Upper lobe of left lung (tissue), 6 donors: ENCODE data around the gene CLCA2. TPM values are rescaled to one million over a fixed set of nuclear protein-coding genes. Genes with fewer than 3 reads are reported as not detected.

Experiments
- ATAC-seq, 2 donors: fragments of 200-7000 bp; cut with Tn5 transposase; one replicate each; pipeline ENCODE4 v1.9.1; 2022; ENCODE audit warnings: mild to moderate bottlenecking in 2 of 2, moderate library complexity in 2 of 2; ENCODE audit not compliant: low FRiP score in 2 of 2
- DNase-seq, 2 donors: peaks; one replicate each; pipeline ENCODE4 v3.0.0-alpha.2; 2019 to 2020
- H3K27ac ChIP-seq, 4 donors: fragments of 200-600 bp; sonication (generic); one replicate each; pipeline ENCODE4 v1.5.1; 2016 to 2019
- H3K27me3 ChIP-seq, 4 donors: fragments of 200-600 bp; sonication (generic); one replicate each; pipeline ENCODE4 v1.5.1; 2017 to 2019
- H3K36me3 ChIP-seq, 4 donors: fragments of 200-600 bp; sonication (generic); one replicate each; pipeline ENCODE4 v1.5.1; 2016 to 2019
- H3K4me1 ChIP-seq, 4 donors: fragments of 200-600 bp; sonication (generic); one replicate each; pipeline ENCODE4 v1.5.1; 2018 to 2019
- H3K4me3 ChIP-seq, 4 donors: fragments of 200-600 bp; sonication (generic); one replicate each; pipeline ENCODE4 v1.5.1; 2017 to 2019; ENCODE audit warnings: mild to moderate bottlenecking in 2 of 4, moderate library complexity in 1 of 4
- H3K9me3 ChIP-seq, 4 donors: fragments of 200-600 bp; sonication (generic); one replicate each; pipeline ENCODE4 v1.5.1; 2018 to 2019
- EP300 ChIP-seq, 4 donors: sonication (generic); formaldehyde crosslinking; IDR thresholded peaks; one replicate each; pipeline ENCODE4 v1.5.1; 2017; ENCODE audit warnings: antibody characterized with exemption in 4 of 4, control low read depth in 2 of 4
- POLR2A ChIP-seq, 4 donors: fragments of 450-650 bp; IDR thresholded peaks; one replicate each; pipeline ENCODE4 v1.5.1; 2016 to 2017; ENCODE audit warnings: antibody characterized with exemption in 4 of 4, mild to moderate bottlenecking in 2 of 4
- POLR2AphosphoS5 ChIP-seq, 2 donors: sonication (generic); formaldehyde crosslinking; IDR thresholded peaks; one replicate each; pipeline ENCODE4 v1.5.1; 2017; ENCODE audit warnings: antibody characterized with exemption in 2 of 2
- WGBS, 2 donors: methylation state at CpG; one replicate each; pipeline ENCODE4 v1.1.5; 2017 to 2018; 5-methylcytosine and 5-hydroxymethylcytosine counted together
- total RNA-seq, 6 donors: library from RNA; depleted of rRNA in 4 of 6; stranded (reverse); fragments of >200 nt in 4 of 6; gene quantifications; one replicate each; pipeline versions ENCODE4 v1.1.0 to v1.2.1, GENCODE V29; 2016 to 2021
- TF ChIP-seq, protein P1 (sequence below), 6 experiments: fragments of 450-650 bp in 4 of 6; fragments of 200-600 bp in 2 of 6; sonication (generic) in 2 of 6; IDR thresholded peaks; one replicate each; pipeline ENCODE4 v1.5.1; 2016 to 2019; ENCODE audit warnings: antibody characterized with exemption in 6 of 6
- donor health status: DM: no; HTN: no; CAD: no; lungs with moderate emphysema.
- donor health status: DM: no; HTN: yes; CAD: no; lungs with severe emphysema.

CLCA2 gene
- total RNA-seq, 6 donors from 2014 or later: 0.57 to 5.3 (median 0.61) TPM; not detected in 3

DNA sequence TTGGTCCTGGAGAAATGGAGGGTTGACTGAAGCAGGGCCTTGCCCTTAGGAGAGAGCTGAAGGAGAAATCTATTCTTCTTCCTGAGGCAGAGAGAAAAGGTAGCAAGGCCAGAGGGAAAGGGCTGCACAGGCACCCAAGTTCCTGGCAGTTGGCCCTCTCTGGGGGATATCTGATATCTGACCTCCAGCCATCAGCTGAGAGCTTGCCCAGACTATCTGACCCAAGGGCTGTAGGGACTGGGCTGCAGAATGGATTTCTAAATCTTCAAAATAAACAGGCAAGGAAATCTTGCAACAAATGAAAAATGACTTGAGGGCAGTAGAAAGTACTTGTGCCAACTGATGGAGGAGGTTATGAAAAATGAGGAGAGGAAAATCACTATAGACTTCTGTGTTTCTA lies 498 bp upstream of the CLCA2 start:
- Histone ChIP-seq H3K9me3 (no peaks in the 10 kb centered on the region), H3K27me3 (no peaks in the 10 kb centered on the region), H3K27ac (no peak overlapping the region), H3K4me1 (no peaks in the 10 kb centered on the region), H3K4me3 (no peak overlapping the region), H3K36me3 (no peaks in the 10 kb centered on the region)
- TF ChIP-seq, protein P1, sequence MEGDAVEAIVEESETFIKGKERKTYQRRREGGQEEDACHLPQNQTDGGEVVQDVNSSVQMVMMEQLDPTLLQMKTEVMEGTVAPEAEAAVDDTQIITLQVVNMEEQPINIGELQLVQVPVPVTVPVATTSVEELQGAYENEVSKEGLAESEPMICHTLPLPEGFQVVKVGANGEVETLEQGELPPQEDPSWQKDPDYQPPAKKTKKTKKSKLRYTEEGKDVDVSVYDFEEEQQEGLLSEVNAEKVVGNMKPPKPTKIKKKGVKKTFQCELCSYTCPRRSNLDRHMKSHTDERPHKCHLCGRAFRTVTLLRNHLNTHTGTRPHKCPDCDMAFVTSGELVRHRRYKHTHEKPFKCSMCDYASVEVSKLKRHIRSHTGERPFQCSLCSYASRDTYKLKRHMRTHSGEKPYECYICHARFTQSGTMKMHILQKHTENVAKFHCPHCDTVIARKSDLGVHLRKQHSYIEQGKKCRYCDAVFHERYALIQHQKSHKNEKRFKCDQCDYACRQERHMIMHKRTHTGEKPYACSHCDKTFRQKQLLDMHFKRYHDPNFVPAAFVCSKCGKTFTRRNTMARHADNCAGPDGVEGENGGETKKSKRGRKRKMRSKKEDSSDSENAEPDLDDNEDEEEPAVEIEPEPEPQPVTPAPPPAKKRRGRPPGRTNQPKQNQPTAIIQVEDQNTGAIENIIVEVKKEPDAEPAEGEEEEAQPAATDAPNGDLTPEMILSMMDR (IDR thresholded peaks at IDR 0.05): no peak
- TF ChIP-seq POLR2A (IDR thresholded peaks at IDR 0.05) (no peak), EP300 (IDR thresholded peaks at IDR 0.05) (no peak), POLR2AphosphoS5 (IDR thresholded peaks at IDR 0.05) (no peak)
- ATAC-seq (no peak), DNase-seq (no peak)

DNA sequence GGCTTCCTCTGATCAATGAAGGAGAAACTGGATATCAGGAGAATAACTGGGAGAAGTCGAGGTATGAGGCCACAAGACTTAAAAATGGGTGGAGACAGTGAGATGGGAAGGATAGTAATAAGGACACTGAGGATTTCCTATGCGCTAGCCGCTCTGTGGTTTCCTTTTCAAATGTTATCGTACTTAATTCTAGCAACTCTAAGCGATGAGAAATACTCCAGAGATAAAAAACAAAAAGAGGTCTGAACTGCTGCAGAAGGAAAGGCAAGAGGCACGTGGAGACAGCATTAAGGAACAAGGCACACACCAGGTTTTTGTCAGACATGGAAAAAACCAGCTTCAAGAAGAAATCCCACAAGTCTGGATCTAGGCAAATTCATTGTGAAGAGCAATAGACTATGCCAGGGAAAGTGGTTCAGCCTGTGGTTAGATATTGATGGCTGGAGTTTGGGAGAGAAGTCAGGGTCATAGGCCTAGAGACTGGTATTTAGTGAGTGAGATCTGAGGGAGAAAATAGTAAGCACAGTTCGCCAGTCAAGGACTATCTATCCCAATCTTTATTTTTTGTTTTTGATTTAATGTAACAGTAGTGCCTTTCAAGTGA lies 5.3 kb downstream of the CLCA2 start:
- Histone ChIP-seq H3K9me3 (no peaks in the 10 kb centered on the region), H3K27ac (peak overlapping the region; percentile 71 to 76 (median 74)), H3K36me3 (no peaks in the 10 kb centered on the region), H3K4me3 (no peak overlapping the region), H3K27me3 (no peaks in the 10 kb centered on the region), H3K4me1 (peaks cover 7 to 21% (median 16%) of the 10 kb centered on the region in 4 donors)
- DNase-seq (no peak), ATAC-seq (peak in 1 of 2 donors; percentile 50)
- WGBS, 2 donors: 52 to 64% methylated on average over 7 of the region's 7 CpGs
- TF ChIP-seq POLR2AphosphoS5 (IDR thresholded peaks at IDR 0.05) (no peak), POLR2A (IDR thresholded peaks at IDR 0.05) (no peak), EP300 (IDR thresholded peaks at IDR 0.05) (no peak)
- TF ChIP-seq, protein P1 (IDR thresholded peaks at IDR 0.05): no peak

DNA sequence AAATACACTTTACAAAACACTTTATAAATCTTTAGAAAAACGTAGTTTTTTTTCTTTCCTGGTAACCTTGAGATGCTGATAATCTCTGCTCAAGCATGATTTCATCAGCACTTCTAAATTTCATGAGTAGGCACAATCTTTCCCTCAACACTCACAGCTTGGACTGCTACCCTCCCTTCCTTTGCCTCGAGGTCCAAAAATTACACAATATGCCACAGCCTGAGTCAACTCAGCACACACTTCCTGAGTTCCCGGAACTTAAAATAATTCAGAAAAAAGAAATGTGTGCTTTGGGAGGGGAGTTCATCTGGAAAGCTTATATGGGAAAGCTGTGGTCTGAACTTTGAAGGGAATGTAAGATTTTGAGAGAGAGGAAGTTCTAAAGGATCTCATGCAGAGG lies 5.9 kb downstream of the CLCA2 start:
- no peaks in the 10 kb centered on the region for H3K27me3 ChIP-seq
- H3K36me3 ChIP-seq: no peaks in the 10 kb centered on the region
- WGBS, 2 donors: 2 to 3% methylated on average over 3 of the region's 3 CpGs
- H3K4me1 ChIP-seq: peaks cover 7 to 21% (median 16%) of the 10 kb centered on the region in 4 donors
- H3K27ac ChIP-seq: peak overlapping the region; percentile 73 to 86 (median 75)
- no peak overlapping the region for H3K4me3 ChIP-seq
- ATAC-seq: peak; percentile 91 to 98
- DNase-seq: peak in 1 of 2 donors; percentile 69
- H3K9me3 ChIP-seq: no peaks in the 10 kb centered on the region
- TF ChIP-seq, protein P1 (IDR thresholded peaks at IDR 0.05): no peak
- TF ChIP-seq POLR2A (IDR thresholded peaks at IDR 0.05) (no peak), EP300 (IDR thresholded peaks at IDR 0.05) (peak in 2 of 4 donors; percentile 59 to 85), POLR2AphosphoS5 (IDR thresholded peaks at IDR 0.05) (peak; percentile 64 to 76)

DNA sequence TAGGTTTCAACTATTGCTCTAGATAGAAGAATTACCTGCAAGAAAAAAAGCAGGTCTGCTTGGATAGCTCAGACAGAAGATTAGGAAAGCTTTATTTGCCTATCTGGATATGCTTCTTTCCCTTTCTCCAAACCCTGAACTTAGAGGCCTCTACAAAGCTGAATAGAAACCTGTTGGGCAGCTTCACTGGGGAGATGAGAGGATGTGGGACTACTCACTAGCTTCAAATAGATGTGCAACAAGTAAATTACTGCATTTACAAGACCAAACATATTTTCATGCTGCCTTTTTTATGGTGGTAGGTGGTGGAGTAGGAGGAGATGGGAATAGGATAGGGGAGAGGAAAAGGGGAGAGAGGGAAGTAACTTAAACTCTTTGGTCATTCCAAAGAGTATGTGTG lies 6.4 kb downstream of the CLCA2 start:
- ATAC-seq (peak; percentile 11 to 28), DNase-seq (no peak)
- H3K4me1 ChIP-seq: peaks cover 7 to 21% (median 16%) of the 10 kb centered on the region in 4 donors
- peak overlapping the region; percentile 73 to 86 (median 75) for H3K27ac ChIP-seq
- H3K9me3 ChIP-seq: no peaks in the 10 kb centered on the region
- no peaks in the 10 kb centered on the region for H3K27me3 ChIP-seq
- no peaks in the 10 kb centered on the region for H3K36me3 ChIP-seq
- no peak overlapping the region for H3K4me3 ChIP-seq
- TF ChIP-seq, protein P1 (IDR thresholded peaks at IDR 0.05): no peak
- TF ChIP-seq EP300 (IDR thresholded peaks at IDR 0.05) (no peak), POLR2AphosphoS5 (IDR thresholded peaks at IDR 0.05) (no peak), POLR2A (IDR thresholded peaks at IDR 0.05) (no peak)

DNA sequence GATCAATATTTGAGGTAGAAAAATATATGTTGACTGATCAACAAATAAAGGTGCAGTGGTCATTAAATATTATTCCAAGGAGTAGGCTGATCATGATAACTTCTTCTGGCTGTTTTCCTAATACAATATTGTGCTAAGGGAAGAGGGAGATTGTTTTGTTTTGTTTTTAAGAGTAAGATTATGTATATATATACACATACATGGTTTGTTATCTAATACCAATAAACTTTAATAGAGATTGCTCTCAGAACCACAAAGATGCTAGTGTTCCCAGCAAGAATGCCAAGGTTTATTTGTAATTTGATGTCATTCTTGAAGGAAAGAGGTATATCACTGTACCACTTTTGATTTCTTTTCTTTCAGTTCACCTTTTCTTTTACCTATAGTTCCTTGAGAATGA lies 10.1 kb downstream of the CLCA2 start:
- TF ChIP-seq POLR2AphosphoS5 (IDR thresholded peaks at IDR 0.05) (no peak), EP300 (IDR thresholded peaks at IDR 0.05) (no peak), POLR2A (IDR thresholded peaks at IDR 0.05) (no peak)
- TF ChIP-seq, protein P1 (IDR thresholded peaks at IDR 0.05): no peak
- Histone ChIP-seq H3K9me3 (no peaks in the 10 kb centered on the region), H3K4me1 (peaks cover 7 to 18% (median 14%) of the 10 kb centered on the region in 4 donors), H3K27ac (no peak overlapping the region), H3K27me3 (no peaks in the 10 kb centered on the region), H3K4me3 (no peak overlapping the region), H3K36me3 (no peaks in the 10 kb centered on the region)
- ATAC-seq: no peak
- no peak for DNase-seq
